ENCODE results near the gene MRGPRD. TPM values are rescaled to one million over a fixed set of nuclear protein-coding genes. Genes with fewer than 3 reads are reported as not detected.

MRGPRD gene
- total RNA-seq, 1 donor from 2014 or later = not detected

DNA sequence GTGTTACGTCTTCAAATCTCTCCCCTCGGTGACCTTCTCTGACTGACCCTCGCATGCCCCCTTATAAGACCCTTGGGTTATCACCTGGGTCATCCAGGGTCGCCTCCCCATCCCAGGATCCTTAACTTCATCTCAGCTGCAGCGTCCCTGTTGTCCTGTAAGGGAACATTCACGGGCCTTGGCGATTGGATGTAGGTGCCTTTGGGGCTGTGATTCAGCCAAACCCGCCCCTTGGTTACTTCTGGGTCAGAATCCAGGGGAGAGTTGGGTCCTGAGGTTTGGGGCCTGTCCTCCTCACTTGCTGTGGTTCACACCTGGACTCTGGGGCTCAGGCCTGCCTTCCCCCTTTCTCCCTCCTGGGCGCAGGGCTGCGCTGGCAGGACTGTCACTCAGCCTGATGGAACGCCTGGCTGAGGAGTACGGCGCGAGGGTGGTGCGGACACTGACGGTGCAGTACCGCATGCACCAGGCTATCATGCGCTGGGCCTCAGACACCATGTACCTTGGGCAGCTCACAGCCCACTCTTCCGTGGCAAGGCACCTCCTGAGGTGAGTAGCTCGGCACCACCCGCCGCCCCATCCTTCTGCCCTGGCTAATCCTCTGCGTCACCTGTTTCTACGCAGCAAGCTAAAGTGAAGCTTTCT is 47.7 kb downstream of the MRGPRD start:
- no peak for DNase-seq (ENCODE audit: low spot score)

DNA sequence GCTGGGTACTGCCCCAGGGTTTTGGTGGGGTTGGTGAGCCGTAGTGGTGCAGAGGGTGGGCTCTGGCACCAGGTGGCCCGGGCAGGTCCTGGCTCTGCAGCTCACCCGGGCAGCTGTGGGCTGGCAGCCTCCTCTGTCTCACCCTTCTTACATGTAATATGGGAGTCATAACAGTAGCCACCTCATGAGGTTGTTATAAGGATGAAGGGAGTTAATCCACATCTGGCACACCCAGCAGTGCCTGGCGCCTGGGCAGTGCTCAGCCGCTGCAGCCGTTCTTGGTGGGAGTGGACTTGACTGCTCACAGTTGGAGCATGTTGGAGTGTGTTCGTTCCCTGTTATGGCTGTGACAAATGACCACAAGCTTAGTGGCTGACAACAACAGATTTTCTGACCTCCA is 48.4 kb downstream of the MRGPRD start:
- DNase-seq (ENCODE audit: low spot score) = no peak

DNA sequence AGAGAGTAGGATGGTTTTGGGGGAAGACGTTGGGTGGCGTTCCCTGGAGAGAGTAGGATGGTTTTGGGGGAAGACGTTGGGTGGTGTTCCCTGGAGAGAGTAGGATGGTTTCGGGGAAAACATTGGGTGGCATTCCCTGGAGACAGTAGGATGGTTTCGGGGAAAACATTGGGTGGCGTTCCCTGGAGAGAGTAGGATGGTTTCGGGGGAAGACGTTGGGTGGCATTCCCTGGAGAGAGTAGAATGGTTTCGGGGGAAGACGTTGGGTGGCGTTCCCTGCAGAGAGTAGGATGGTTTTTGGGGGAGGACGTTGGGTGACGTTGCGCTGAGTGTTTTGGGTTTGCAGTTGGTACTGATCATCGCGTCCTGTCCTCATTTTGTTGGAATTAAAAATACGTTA is 48.9 kb downstream of the MRGPRD start:
- no peak for DNase-seq (ENCODE audit: low spot score)

DNA sequence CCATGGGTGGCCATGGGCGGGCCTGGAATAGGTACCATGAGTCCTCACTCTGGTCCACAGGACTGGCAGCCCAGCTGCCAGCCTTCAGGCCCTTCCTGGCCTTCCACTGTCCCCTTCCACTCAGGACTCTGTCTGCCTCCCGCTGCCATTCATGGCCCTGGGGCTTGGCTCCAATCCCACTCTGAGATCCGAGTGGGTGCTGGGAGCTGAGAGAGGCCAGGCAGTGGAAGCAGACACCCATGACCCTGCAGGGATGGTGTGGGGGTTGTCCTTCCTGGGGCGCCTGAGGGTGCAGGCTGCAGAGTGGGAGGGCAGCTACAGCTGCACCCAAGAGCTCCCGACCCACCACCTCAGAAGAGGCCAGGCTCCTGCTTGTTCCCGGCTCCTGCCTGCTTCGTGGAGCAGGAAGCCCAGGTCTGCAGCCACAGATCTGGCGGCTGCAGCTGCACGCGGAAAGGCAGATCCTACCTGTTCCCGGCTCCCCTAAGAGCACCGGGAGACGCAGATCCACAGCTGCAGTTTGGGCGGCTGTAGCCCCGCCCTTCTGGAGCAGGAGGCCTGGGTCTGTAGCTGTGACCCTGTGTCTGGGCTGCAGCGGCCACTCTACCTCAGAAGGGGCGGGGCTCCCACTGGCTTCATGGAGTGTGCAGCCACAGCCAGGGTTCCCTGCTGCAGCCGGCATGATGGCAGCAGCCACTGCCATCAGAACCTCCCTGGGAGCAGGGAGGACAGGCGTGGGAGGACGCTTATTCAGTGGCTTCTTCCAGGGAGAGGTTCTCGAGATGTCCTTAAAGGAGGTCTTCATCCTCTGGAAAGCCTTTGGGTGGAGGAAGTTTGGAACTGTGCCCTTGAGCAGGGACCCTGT is 49.6 kb downstream of the MRGPRD start:
- DNase-seq (ENCODE audit: low spot score) = no peak

Other genes with a start within 250 kb of the MRGPRD start
- gene TESMIN, start 229.5 kb downstream of the MRGPRD start, total RNA-seq (ENCODE audit: insufficient read depth, low replicate concordance) = 9.6 TPM
- gene CPT1A, start 139.1 kb downstream of the MRGPRD start, total RNA-seq (ENCODE audit: insufficient read depth, low replicate concordance) = 7.0 TPM
- gene MRPL21, start 77.2 kb downstream of the MRGPRD start, total RNA-seq (ENCODE audit: insufficient read depth, low replicate concordance) = 14.9 TPM
- 4.1 TPM for gene IGHMBP2, start 77.1 kb downstream of the MRGPRD start, total RNA-seq (ENCODE audit: insufficient read depth, low replicate concordance)
- gene MRGPRF, start 32.3 kb upstream of the MRGPRD start, total RNA-seq (ENCODE audit: insufficient read depth, low replicate concordance) = 38.8 TPM
- 11.3 TPM for gene TPCN2, start 67.9 kb upstream of the MRGPRD start, total RNA-seq (ENCODE audit: insufficient read depth, low replicate concordance)
- 4.6 TPM for gene SMIM38, start 174.9 kb upstream of the MRGPRD start, total RNA-seq (ENCODE audit: insufficient read depth, low replicate concordance)

Data from umbilical cord (tissue), 2 donors.